AG10803 (cell line): Measurements from ENCODE around the gene PTH2R.
"Not testable (repeated sequence)": the region's sequence is repeated elsewhere in the genome, so short reads cannot be mapped to it uniquely, and the experiment has no call there.

Experiments
- DNase-seq: peaks from one replicate; pipeline ENCODE4 v3.0.0; 2010; ENCODE audit warnings: low read depth
- H3K4me3 ChIP-seq: 2 replicates; pipeline ENCODE4 v1.5.1; 2011; ENCODE audit warnings: mild to moderate bottlenecking, low read length, control low read depth
- CTCF ChIP-seq: conservative IDR thresholded peaks from 2 replicates; pipeline ENCODE4 v1.5.1; 2011; ENCODE audit warnings: mild to moderate bottlenecking, low read length, control low read depth, inconsistent platforms

Gene PTH2R

GRCh38 chr2:208375491-208376068, 31.0 kb upstream of the PTH2R start:
- no peak for TF ChIP-seq CTCF

GRCh38 chr2:208377344-208377860, 29.2 kb upstream of the PTH2R start:
- DNase-seq, H3K4me3 ChIP-seq: not testable (repeated sequence)

More at GRCh38 chr2:208375491-208376068, 31.0 kb upstream of the PTH2R start:
- H3K4me3 ChIP-seq = no peak overlapping the region
- DNase-seq = no peak

GRCh38 chr2:208379192-208379591, 27.4 kb upstream of the PTH2R start:
- no peak overlapping the region for H3K4me3 ChIP-seq
- no peak for DNase-seq
- TF ChIP-seq CTCF = no peak

- TF ChIP-seq CTCF = no peak
- H3K4me3 ChIP-seq = no peak overlapping the region
- no peak for DNase-seq
Measured at GRCh38 chr2:208384637-208385036, 22.0 kb upstream of the PTH2R start.

GRCh38 chr2:208386541-208386940, 20.1 kb upstream of the PTH2R start:
- no peak for TF ChIP-seq CTCF
- no peak for DNase-seq
- H3K4me3 ChIP-seq = no peak overlapping the region

GRCh38 chr2:208389940-208390339, 16.7 kb upstream of the PTH2R start:
- TF ChIP-seq CTCF = no peak
- DNase-seq = no peak

GRCh38 chr2:208392300-208392699, 14.3 kb upstream of the PTH2R start:
- no peak overlapping the region for H3K4me3 ChIP-seq
- TF ChIP-seq CTCF = peak; percentile 36
- no peak for DNase-seq

More at GRCh38 chr2:208389940-208390339, 16.7 kb upstream of the PTH2R start:
- H3K4me3 ChIP-seq = no peak overlapping the region

GRCh38 chr2:208396796-208397195, 9.8 kb upstream of the PTH2R start:
- not testable (repeated sequence) for DNase-seq, H3K4me3 ChIP-seq
